Left kidney (tissue), 8 donors: ENCODE results near the gene SCT. TPM values are rescaled to one million over a fixed set of nuclear protein-coding genes. Genes with fewer than 3 reads are reported as not detected.
"Not testable (repeated sequence)": the region's sequence is repeated elsewhere in the genome, so short reads cannot be mapped to it uniquely, and the experiment has no call there.

Experiments used
- DNase-seq: peaks from one replicate; pipeline ENCODE4 v3.0.0-alpha.2; 2013
- long read RNA-seq, 8 donors: transcript quantifications; one replicate each; lab custom pipeline, GENCODE V29; 2026
- polyA plus RNA-seq: library from polyadenylated mRNA; unstranded; fragments of 120-200 nt; gene quantifications from one replicate; pipeline ENCODE4 v1.2.1, GENCODE V29; 2013; ENCODE audit not compliant: insufficient read length

SCT gene
- 0.67 TPM for polyA plus RNA-seq
- long read RNA-seq, donor 1, partial matches to known transcripts, result 0 of 3 reads
- long read RNA-seq, donor 1, other reads (novel, unspliced or antisense), result 0 of 3 reads
- long read RNA-seq, donor 2, partial matches to known transcripts, result 0 of 1 reads
- long read RNA-seq, donor 2, other reads (novel, unspliced or antisense), result 0 of 1 reads
- long read RNA-seq, donor 3, result 0 reads
- long read RNA-seq, donor 4, result 0 reads
- long read RNA-seq, donor 5, transcript SCT-201 (4 exons, 366 nt), result major isoform, 6 of 6 reads
- long read RNA-seq, donor 5, partial matches to known transcripts, result 0 of 6 reads
- long read RNA-seq, donor 5, other reads (novel, unspliced or antisense), result 0 of 6 reads
- long read RNA-seq, donor 6, partial matches to known transcripts, result 0 of 3 reads
- long read RNA-seq, donor 6, other reads (novel, unspliced or antisense), result 0 of 3 reads
- long read RNA-seq, donor 7, transcript SCT-201 (4 exons, 366 nt), result major isoform, 8 of 8 reads
- long read RNA-seq, donor 7, partial matches to known transcripts, result 0 of 8 reads
- long read RNA-seq, donor 7, other reads (novel, unspliced or antisense), result 0 of 8 reads
- long read RNA-seq, donor 8, partial matches to known transcripts, result 0 of 4 reads
- long read RNA-seq, donor 8, other reads (novel, unspliced or antisense), result 0 of 4 reads

- no peak for DNase-seq
These were observed at the start of gene SCT for GRCh38 chr11:626475-627307. Gene SCT, minus strand, starts transcription at chr11:627181. Its CDS starts 38 bp downstream, at chr11:627143.

- no peak for DNase-seq
These were observed 47.4 kb upstream of the SCT start for GRCh38 chr11:674406-674805.

GRCh38 chr11:673866-674265, 46.9 kb upstream of the SCT start:
- no peak for DNase-seq

DNA sequence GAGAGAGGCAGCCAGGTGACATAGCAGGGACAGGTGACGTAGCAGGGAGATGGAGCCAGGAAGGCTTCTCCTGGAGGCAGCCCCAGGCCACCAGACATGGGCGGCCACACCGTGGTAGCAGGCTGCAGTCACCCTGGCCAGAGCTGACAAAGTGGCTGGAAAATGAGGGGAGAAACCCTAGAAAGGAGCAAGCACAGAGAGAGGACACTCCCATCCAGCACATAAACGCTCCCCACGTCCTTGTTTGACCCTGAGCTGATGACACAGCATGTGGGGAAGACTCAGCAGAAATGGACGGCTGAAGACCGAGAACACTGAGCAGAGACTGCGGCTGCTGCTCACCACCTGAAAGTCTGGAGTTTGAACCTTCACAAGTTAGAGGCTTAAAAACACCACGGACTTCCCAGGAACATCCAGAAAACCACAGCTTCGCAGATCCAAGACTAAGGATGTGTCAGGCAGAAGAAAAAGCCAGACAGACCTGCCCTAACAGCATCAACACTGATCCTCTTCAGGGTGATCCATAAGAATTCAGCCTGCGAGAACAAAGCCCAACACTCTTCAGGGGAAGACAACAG, 38.8 kb upstream of the SCT start:
- DNase-seq, result no peak

GRCh38 chr11:665062-665703, 38.2 kb upstream of the SCT start:
- DNase-seq, result peak; percentile 46

DNA sequence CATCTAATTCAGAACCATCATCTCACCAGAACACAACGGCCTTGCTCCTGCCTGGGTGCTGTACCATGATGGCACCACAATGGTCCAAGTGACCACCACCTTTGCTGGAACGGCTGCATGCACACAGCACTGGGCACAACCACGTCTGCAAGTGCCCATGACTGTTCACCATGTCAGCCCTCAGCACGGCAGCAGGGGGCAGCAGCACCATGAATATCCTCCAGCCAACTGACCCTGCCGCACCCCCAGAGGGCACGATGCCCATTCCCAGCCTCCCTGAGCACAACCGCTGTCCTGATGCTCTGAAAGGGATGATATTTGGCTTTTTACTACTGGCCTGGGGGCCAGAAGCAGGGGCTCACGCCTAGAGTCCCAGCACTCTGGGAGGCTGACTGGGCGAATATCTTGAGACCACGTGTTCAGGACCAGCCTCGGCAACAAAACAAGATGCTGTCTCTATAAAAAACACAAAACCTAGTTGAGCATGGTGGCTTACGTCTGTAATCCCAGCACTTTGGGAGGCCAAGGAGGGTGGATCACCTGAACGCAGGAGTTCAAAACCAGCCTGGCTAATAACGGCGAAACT, 35.8 kb upstream of the SCT start:
- no peak for DNase-seq

DNA sequence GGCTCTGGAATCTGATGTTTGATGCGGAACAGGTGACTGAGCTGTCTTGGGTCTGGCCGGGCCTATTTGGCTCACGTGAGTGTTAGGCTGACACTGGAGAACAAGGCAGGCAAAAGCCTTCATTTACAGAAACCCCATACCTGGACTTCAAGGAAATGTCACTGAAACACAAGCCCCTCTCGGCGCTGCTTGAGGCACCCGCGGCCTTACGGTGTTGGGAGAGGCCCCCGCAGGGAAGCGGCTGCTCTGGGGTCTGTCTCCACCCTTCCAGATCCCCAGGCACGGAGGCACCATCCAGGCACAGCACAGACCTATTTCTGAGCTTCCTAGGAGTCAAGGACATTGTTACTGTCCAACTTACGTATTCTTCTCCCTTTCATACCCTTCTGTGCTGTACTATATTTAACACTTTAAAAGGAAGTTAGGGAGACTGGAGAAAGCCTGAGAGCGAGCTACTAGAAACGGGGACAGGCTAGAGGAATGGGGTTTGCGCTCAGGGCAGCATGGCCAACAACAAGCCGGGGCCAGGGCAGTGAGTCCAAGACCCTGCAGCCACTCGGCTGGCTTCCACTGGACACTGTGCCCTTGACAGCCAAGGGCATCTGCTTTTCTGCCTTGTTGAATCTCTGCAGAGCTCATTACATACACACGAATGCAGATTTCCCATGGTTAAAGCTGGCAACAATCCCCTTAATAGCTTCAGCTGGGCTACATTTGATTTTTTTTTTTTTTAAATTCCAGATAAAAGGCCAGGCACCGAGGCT, 33.9 kb upstream of the SCT start:
- no peak for DNase-seq

DNA sequence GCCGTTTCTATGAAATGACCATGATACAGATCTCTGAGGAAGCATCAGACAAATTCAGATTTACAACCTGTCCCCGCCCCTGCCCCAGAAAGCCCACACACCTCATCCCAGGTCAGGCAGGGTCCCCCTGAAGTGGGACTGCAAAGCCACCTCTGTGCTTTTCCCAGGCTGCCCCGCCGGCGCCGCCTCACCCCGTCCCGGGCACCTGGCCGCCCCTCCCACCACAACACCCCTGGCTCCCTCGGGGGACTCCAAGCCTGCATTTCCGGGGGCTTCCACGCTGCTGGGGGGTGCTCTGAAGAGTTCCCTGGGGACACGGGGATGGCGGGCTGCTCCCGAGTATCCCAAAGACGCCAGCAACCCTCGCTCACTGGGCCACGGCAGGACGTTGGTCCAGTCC, 33.3 kb upstream of the SCT start:
- DNase-seq, result no peak

DNA sequence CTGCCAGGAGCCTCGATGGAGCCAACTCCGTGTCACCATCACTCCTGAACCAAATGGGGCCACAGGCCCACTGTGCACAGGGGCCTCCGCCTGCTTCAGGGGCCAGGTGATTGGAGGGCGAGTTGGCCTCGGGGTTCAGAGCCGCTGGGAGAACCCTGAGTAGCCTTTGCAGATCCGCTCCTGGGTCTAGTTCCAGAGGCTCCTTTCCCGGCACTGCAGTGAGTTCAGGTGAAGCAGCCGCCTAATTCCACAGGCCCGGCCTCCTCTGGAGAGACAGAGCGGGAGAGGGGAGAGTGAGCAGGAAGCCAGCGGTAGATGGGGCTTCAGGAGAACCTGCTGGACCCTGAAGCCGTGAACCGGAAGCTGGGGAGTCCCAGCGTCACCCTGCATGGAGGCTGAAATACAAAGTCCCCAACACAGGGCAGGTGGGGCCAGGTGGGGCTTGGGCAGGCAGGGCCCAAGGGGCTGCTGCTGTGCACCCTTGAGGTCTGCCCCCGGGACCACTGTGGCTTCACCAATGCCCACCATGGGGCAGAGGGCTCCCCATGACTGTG, 32.6 kb upstream of the SCT start:
- no peak for DNase-seq

DNA sequence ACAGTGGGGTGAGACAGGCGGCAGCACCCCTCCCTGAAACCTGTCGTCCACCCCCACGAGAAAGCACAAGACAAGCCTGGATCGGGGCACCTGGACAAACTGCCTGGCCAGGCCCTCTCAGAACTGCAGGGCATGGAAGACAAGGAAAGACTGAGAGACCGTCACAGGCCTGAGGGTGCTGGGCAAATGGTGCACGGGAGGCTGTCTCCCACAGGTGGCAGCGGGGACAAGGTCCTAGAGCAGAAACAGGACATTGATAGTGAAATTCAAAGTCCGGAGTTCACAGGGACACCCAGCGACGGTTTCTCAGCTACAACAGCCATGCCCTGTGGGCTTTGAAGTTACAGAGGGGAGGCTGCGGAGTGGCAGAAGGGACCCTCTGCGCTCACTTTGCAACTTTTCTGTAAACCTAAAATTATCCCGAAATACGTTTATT, 30.7 kb upstream of the SCT start:
- DNase-seq, result no peak

- no peak for DNase-seq
These were observed 29.9 kb upstream of the SCT start for GRCh38 chr11:656866-657265.

GRCh38 chr11:656426-656825, 29.4 kb upstream of the SCT start:
- DNase-seq, result no peak

DNA sequence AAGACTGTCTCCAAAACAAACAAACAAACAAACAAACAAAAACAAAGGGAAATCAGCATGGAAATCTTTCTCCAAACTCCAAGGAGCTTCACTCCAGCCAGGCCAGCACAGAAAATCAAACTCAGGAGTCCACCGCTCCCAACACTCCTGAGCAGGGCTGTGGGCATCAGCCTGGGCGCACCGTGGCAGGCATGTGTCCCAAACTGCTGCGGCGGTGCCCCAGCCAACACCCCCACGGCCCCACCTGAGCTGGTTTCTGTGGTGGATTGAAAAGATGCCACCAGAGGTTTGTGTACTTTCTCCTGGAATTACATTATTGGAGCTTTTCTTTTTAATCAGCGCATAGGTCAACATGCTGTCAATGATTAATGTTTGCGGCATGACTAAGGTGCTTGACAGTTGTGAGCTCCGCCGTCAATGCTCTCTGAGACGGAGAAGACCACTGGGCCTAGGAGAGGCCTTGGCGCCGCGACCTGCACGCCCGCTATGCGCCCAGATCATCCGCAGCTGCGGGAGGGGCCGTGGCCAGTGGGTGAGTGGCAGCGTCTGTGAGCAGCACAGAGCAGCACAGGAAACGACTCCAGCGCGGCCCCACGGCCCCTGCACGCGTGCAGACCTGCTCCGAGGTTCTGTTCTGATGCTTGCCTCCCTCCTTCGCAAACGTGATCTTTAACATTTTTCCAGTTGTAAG, 28.2 kb upstream of the SCT start:
- DNase-seq, result no peak

- not testable (repeated sequence) for DNase-seq
These were observed 27.5 kb upstream of the SCT start for GRCh38 chr11:654444-654843.

DNA sequence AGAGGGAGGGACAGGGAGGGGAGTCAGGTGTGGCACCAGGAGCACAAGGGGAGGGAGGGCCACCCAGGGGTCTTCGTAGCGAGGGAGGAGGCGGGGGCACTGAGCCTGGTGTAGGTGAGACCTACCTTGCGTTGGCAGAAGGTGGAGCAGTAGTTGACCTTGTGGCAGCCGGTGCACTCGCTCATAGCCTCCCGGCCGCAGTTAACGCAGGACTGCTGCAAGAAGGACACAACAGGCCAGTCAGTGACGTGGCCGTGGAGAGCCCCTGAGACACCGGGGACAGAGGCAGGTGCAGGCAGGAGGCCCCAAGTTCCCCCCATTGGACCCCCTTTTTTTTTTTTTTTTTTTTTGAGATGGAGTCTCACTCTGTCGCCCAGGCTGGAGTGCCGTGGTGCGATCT, 26.9 kb upstream of the SCT start:
- DNase-seq, result no peak

- not testable (repeated sequence) for DNase-seq
These were observed 26.2 kb upstream of the SCT start for GRCh38 chr11:653136-653535.

DNA sequence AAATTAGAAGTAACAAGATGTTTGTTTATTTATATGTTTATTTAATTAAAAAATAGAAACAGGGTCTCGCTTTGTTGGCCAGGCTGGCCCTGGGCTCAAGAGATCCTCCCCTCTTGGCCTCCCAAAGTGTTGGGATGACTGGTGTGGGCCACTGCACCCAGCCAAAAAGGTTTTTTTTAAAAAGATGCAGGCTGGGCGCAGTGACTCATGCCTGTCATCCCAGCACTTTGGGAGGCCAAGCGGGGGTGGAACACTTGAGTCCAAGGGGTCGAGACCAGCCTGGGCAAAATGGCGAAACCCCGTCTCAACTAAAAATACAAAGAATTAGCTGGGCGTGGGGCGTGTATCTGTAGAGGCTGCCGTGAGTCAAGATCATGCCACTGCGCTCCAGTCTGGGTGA, 23.5 kb upstream of the SCT start:
- DNase-seq, result no peak

- DNase-seq, result not testable (repeated sequence)
These were observed 20.7 kb upstream of the SCT start for GRCh38 chr11:647672-648158.

GRCh38 chr11:646214-646613, 19.2 kb upstream of the SCT start:
- DNase-seq, result no peak

GRCh38 chr11:645536-645935, 18.6 kb upstream of the SCT start:
- no peak for DNase-seq
